Stomach (tissue), 4 donors: Measurements from ENCODE around the gene SHF.

Experiments
- CTCF ChIP-seq, 7 experiments: fragments of 450-650 bp in 4 of 7; fragments of 200-600 bp in 3 of 7; sonication (generic) in 3 of 7; IDR thresholded peaks; one replicate each; pipeline ENCODE4 v1.5.1; 2016 to 2019; ENCODE audit warnings: antibody characterized with exemption in 7 of 7, control low read depth in 2 of 7, mild to moderate bottlenecking in 1 of 7
- POLR2A ChIP-seq, 4 donors: fragments of 450-650 bp; IDR thresholded peaks; one replicate each; pipeline ENCODE4 v1.6.1; 2016; ENCODE audit warnings: antibody characterized with exemption in 4 of 4, control low read depth in 2 of 4, mild to moderate bottlenecking in 1 of 4, moderate library complexity in 1 of 4

- no peak for TF ChIP-seq CTCF (IDR thresholded peaks at IDR 0.05)
- TF ChIP-seq POLR2A (IDR thresholded peaks at IDR 0.05) = no peak
Observed at GRCh38 chr15:45143946-45144345, 43.8 kb downstream of the SHF start.
